Aorta (tissue), 5 donors: Measurements from ENCODE around the gene KRT76. TPM values are rescaled to one million over a fixed set of nuclear protein-coding genes. Genes with fewer than 3 reads are reported as not detected.

Experiments used
- ATAC-seq: fragments of 200-7000 bp; cut with Tn5 transposase; one replicate; pipeline ENCODE4 v1.9.1; 2022; ENCODE audit warnings: moderate library complexity; ENCODE audit not compliant: low FRiP score
- DNase-seq, 2 donors: peaks; one replicate each; pipeline ENCODE4 v3.0.0-alpha.2; 2020
- H3K27ac ChIP-seq, 2 donors: one replicate each; pipeline ENCODE4 v1.5.1; 2013; ENCODE audit warnings: low read length in 2 of 2, mild to moderate bottlenecking in 2 of 2, moderate library complexity in 2 of 2, control low read depth in 1 of 2, inconsistent platforms in 1 of 2, low read depth in 1 of 2
- H3K27me3 ChIP-seq, 2 donors: one replicate each; pipeline ENCODE4 v1.6.1; 2013; ENCODE audit warnings: control low read depth in 1 of 2, low read length in 1 of 2, mild to moderate bottlenecking in 1 of 2, moderate library complexity in 1 of 2; ENCODE audit not compliant: insufficient read depth in 2 of 2, control insufficient read depth in 1 of 2
- H3K36me3 ChIP-seq, 2 donors: one replicate each; pipeline ENCODE4 v1.6.1; 2013; ENCODE audit warnings: control low read depth in 1 of 2, low read length in 1 of 2, mild to moderate bottlenecking in 1 of 2; ENCODE audit not compliant: insufficient read depth in 2 of 2, control insufficient read depth in 1 of 2
- H3K4me1 ChIP-seq, 2 donors: one replicate each; pipeline ENCODE4 v1.6.1; 2013; ENCODE audit warnings: low read length in 2 of 2, control low read depth in 1 of 2, mild to moderate bottlenecking in 1 of 2, moderate library complexity in 1 of 2; ENCODE audit not compliant: insufficient read depth in 2 of 2, control insufficient read depth in 1 of 2
- H3K4me3 ChIP-seq, 2 donors: one replicate each; pipeline ENCODE4 v1.5.1; 2013; ENCODE audit warnings: low read length in 2 of 2, control low read depth in 1 of 2, mild to moderate bottlenecking in 1 of 2
- H3K9me3 ChIP-seq: one replicate; pipeline ENCODE4 v1.6.1; 2013; ENCODE audit warnings: mild to moderate bottlenecking, low read length; ENCODE audit not compliant: control insufficient read depth
- WGBS, 2 donors: extraction: QIAGEN DNeasy Blood & Tissue Kit; methylation state at CpG; one replicate each; pipeline ENCODE4 v1.1.7; 2013; 5-methylcytosine and 5-hydroxymethylcytosine counted together
- intact Hi-C, 2 donors: fragments of 100-400 bp; cut with DNase I; formaldehyde crosslinking; loops; one replicate each; pipeline versions ENCODE4 v1.14.2 to v1.15.0; 2022
- polyA plus RNA-seq, 2 donors: library from polyadenylated mRNA; stranded (reverse); fragments of 200-250 nt; gene quantifications; one replicate each; pipeline ENCODE4 v1.2.3, GENCODE V29; 2013
- total RNA-seq, 2 donors: library from RNA; stranded (reverse); fragmentation: NEBNext Ultra II Directional; extraction: Animal tissue kit (Norgen Biotek cat#: 25700); gene quantifications; one replicate each; pipeline ENCODE4 v1.2.1, GENCODE V29; 2021
- donor health status: healthy with polysubstance abuse.
- donor health status: Bipolar disorder and iron deficiency.
- donor health status: DM: no; HTN: no; CAD: no.
- donor health status: DM: no; HTN: no; CAD: no.
- donor health status: DM: yes; HTN: yes; CAD: no.

The KRT76 gene
- total and polyA plus RNA-seq, 4 donors = not detected

GRCh38 chr12:52807544-52808470 is 30.7 kb upstream of the KRT76 start:
- 92% methylated on average over 16 of the region's 16 CpGs for WGBS, 2 donors
- H3K9me3 ChIP-seq = no peaks in the 10 kb centered on the region
- H3K36me3 ChIP-seq = no peaks in the 10 kb centered on the region
- DNase-seq (no peak), ATAC-seq (no peak)
- no peak overlapping the region for H3K27ac ChIP-seq
- no peaks in the 10 kb centered on the region for H3K4me1 ChIP-seq
- no peak overlapping the region for H3K4me3 ChIP-seq
- intact Hi-C loops = no loop called here
- H3K27me3 ChIP-seq = no peaks in the 10 kb centered on the region

- H3K4me1 ChIP-seq = no peaks in the 10 kb centered on the region
- H3K27ac ChIP-seq = no peak overlapping the region
- intact Hi-C loops = no loop called here
- H3K36me3 ChIP-seq = no peaks in the 10 kb centered on the region
- ATAC-seq (no peak), DNase-seq (no peak)
- 89 to 91% methylated on average over 11 of the region's 11 CpGs for WGBS, 2 donors
- no peak overlapping the region for H3K4me3 ChIP-seq
- H3K27me3 ChIP-seq = no peaks in the 10 kb centered on the region
- no peaks in the 10 kb centered on the region for H3K9me3 ChIP-seq
Observed at GRCh38 chr12:52806821-52807543, 29.8 kb upstream of the KRT76 start.

- intact Hi-C loops = no loop called here
- no peak overlapping the region for H3K4me3 ChIP-seq
- ATAC-seq (no peak), DNase-seq (no peak)
- no peaks in the 10 kb centered on the region for H3K36me3 ChIP-seq
- no peak overlapping the region for H3K27ac ChIP-seq
- no peaks in the 10 kb centered on the region for H3K27me3 ChIP-seq
- H3K4me1 ChIP-seq = no peaks in the 10 kb centered on the region
- 98 to 100% methylated on average over 3 of the region's 3 CpGs for WGBS, 2 donors
- no peaks in the 10 kb centered on the region for H3K9me3 ChIP-seq
Observed at GRCh38 chr12:52806169-52806811, 29.1 kb upstream of the KRT76 start.

- H3K4me3 ChIP-seq = no peak overlapping the region
- intact Hi-C loops = no loop called here
- H3K36me3 ChIP-seq = no peaks in the 10 kb centered on the region
- no peak for DNase-seq
- 84 to 86% methylated on average over 3 of the region's 3 CpGs for WGBS, 2 donors
- no peaks in the 10 kb centered on the region for H3K4me1 ChIP-seq
- no peaks in the 10 kb centered on the region for H3K9me3 ChIP-seq
- no peaks in the 10 kb centered on the region for H3K27me3 ChIP-seq
- H3K27ac ChIP-seq = no peak overlapping the region
- ATAC-seq = no peak
Observed at GRCh38 chr12:52805739-52806138, 28.6 kb upstream of the KRT76 start.

GRCh38 chr12:52805000-52805399 is 27.9 kb upstream of the KRT76 start:
- Histone ChIP-seq H3K27ac (no peak overlapping the region), H3K4me3 (no peak overlapping the region), H3K27me3 (no peaks in the 10 kb centered on the region), H3K4me1 (no peaks in the 10 kb centered on the region), H3K36me3 (no peaks in the 10 kb centered on the region), H3K9me3 (no peaks in the 10 kb centered on the region)
- intact Hi-C loops = no loop called here
- 53 to 65% methylated on average over 1 of the region's 1 CpG for WGBS, 2 donors
- DNase-seq (no peak), ATAC-seq (no peak)

- no peak for DNase-seq
- no peaks in the 10 kb centered on the region for H3K4me1 ChIP-seq
- intact Hi-C loops = no loop called here
- H3K27me3 ChIP-seq = no peaks in the 10 kb centered on the region
- H3K27ac ChIP-seq = no peak overlapping the region
- no peaks in the 10 kb centered on the region for H3K9me3 ChIP-seq
- no peak overlapping the region for H3K4me3 ChIP-seq
- H3K36me3 ChIP-seq = no peaks in the 10 kb centered on the region
- ATAC-seq = no peak
- WGBS, 2 donors = 66 to 68% methylated on average over 6 of the region's 6 CpGs
Observed at GRCh38 chr12:52802442-52802841, 25.3 kb upstream of the KRT76 start.

- Histone ChIP-seq H3K27me3 (no peaks in the 10 kb centered on the region), H3K4me1 (no peaks in the 10 kb centered on the region), H3K9me3 (no peaks in the 10 kb centered on the region), H3K4me3 (no peak overlapping the region), H3K36me3 (no peaks in the 10 kb centered on the region), H3K27ac (no peak overlapping the region)
- intact Hi-C loops = no loop called here
- WGBS, 2 donors = 65 to 77% methylated on average over 3 of the region's 3 CpGs
- DNase-seq (no peak), ATAC-seq (no peak)
Observed at GRCh38 chr12:52801773-52802172, 24.6 kb upstream of the KRT76 start.

- WGBS, 2 donors = 45 to 53% methylated on average over 1 of the region's 1 CpG
- no peaks in the 10 kb centered on the region for H3K27me3 ChIP-seq
- intact Hi-C loops = no loop called here
- H3K9me3 ChIP-seq = no peaks in the 10 kb centered on the region
- DNase-seq = no peak
- no peaks in the 10 kb centered on the region for H3K36me3 ChIP-seq
- H3K4me1 ChIP-seq = no peaks in the 10 kb centered on the region
- no peak for ATAC-seq
- H3K4me3 ChIP-seq = no peak overlapping the region
- no peak overlapping the region for H3K27ac ChIP-seq
Observed at GRCh38 chr12:52800259-52800917, 23.2 kb upstream of the KRT76 start.
